22Rv1 (cell line): ENCODE measurements around the gene PSMA8.

ENCODE experiments used
- ZFX ChIP-seq: fragments of 450-650 bp; IDR thresholded peaks from 2 replicates; pipeline ENCODE4 v1.6.1; 2017; ENCODE audit warnings: antibody characterized with exemption, borderline replicate concordance
- TF ChIP-seq, protein P1 (sequence below): fragments of 450-650 bp; IDR thresholded peaks from 2 replicates; pipeline ENCODE4 v1.5.1; 2017; ENCODE audit warnings: mild to moderate bottlenecking

DNA sequence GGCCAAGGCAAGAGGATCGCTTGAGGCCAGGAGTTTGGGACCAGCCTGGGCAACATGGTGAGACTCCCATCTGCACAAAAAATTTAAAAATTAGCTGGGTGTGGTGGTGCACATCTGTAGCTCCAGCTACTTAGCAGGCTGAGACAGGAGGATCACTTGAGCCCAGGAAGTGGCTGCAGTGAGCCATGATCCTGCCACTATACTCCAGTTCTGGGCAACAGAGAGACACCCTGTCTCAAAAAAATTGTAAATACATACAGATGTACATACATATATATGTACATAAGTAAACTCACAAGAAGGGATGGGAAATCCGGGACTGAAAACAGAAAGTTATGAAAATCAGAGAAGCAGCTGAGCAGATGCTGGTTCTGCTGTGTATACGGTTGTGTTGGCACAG is 62.9 kb downstream of the PSMA8 start:
- TF ChIP-seq, protein P1, sequence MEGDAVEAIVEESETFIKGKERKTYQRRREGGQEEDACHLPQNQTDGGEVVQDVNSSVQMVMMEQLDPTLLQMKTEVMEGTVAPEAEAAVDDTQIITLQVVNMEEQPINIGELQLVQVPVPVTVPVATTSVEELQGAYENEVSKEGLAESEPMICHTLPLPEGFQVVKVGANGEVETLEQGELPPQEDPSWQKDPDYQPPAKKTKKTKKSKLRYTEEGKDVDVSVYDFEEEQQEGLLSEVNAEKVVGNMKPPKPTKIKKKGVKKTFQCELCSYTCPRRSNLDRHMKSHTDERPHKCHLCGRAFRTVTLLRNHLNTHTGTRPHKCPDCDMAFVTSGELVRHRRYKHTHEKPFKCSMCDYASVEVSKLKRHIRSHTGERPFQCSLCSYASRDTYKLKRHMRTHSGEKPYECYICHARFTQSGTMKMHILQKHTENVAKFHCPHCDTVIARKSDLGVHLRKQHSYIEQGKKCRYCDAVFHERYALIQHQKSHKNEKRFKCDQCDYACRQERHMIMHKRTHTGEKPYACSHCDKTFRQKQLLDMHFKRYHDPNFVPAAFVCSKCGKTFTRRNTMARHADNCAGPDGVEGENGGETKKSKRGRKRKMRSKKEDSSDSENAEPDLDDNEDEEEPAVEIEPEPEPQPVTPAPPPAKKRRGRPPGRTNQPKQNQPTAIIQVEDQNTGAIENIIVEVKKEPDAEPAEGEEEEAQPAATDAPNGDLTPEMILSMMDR: no peak
- TF ChIP-seq ZFX: no peak
